ENCODE measurements around the gene MMP8. TPM values are rescaled to one million over a fixed set of nuclear protein-coding genes. Genes with fewer than 3 reads are reported as not detected.

MMP8 gene
- total and polyA plus RNA-seq, 2 experiments from 2014 or later = not detected

GRCh38 chr11:102760344-102761035 is 35.7 kb upstream of the MMP8 start:
- Histone ChIP-seq H3F3A (replicated peaks; ENCODE audit: low read depth) (no peaks in the 10 kb centered on the region), H3K4me3 (no peak overlapping the region), H3K9me2 (ENCODE audit: insufficient read depth) (no peaks in the 10 kb centered on the region), H2AFZ (no peak overlapping the region), H3K4me1 (ENCODE audit: insufficient read depth) (peaks cover 8% of the 10 kb centered on the region; the same call in 1 of the 2 replicates), H3K27ac (ENCODE audit: low read depth) (no peak overlapping the region), H3K36me3 (ENCODE audit: insufficient read depth) (no peaks in the 10 kb centered on the region), H3K79me2 (replicated peaks; ENCODE audit: insufficient read depth) (no peaks in the 10 kb centered on the region), H4K20me1 (replicated peaks; ENCODE audit: insufficient read depth) (no peaks in the 10 kb centered on the region), H3K27me3 (ENCODE audit: insufficient read depth) (no peaks in the 10 kb centered on the region), H3K4me2 (no peak overlapping the region)
- no peak for DNase-seq (ENCODE audit: low spot score)
- Mint-ChIP-seq H3K4me3 (no peak overlapping the region), H3K4me1 (peaks cover 13% of the 10 kb centered on the region), H3K27me3 (ENCODE audit: insufficient read depth, low read depth, poor library complexity) (peaks cover 2% of the 10 kb centered on the region), H3K9me3 (no peaks in the 10 kb centered on the region), H3K36me3 (ENCODE audit: low read depth) (no peaks in the 10 kb centered on the region), H3K27ac (no peak overlapping the region; the same call in 1 of the 2 replicates)
- TF ChIP-seq NANOG (IDR thresholded peaks at IDR 0.05; ENCODE audit: borderline replicate concordance) = no peak
- TF ChIP-seq ZNF462 (CRISPR knock-in tag; IDR thresholded peaks at IDR 0.05) = no peak
- TF ChIP-seq CREB1 (CRISPR knock-in tag; IDR thresholded peaks at IDR 0.05; ENCODE audit: low read depth) = no peak
- no peak for TF ChIP-seq CTCF (conservative IDR thresholded peaks at IDR 0.05; ENCODE audit: low read depth in 2 of 2)
- TF ChIP-seq EZH2phosphoT487 (IDR thresholded peaks at IDR 0.05; ENCODE audit: unreplicated experiment) = no peak
- TF ChIP-seq ZNF114 (CRISPR knock-in tag; IDR thresholded peaks at IDR 0.05) = no peak
- ATAC-seq = no peak
